Activated T-cell treated with anti-CD3 and anti-CD28 coated beads, Interleukin-2, amount 50 U/mL, for 4 hours (primary cell): Measurements from ENCODE around the gene MAP3K7CL. TPM values are rescaled to one million over a fixed set of nuclear protein-coding genes. Genes with fewer than 3 reads are reported as not detected.
"Not testable (repeated sequence)": the region's sequence is repeated elsewhere in the genome, so short reads cannot be mapped to it uniquely, and the experiment has no call there.

Experiments
- ATAC-seq, 2 donors: fragments of 200-7000 bp; cut with Tn5 transposase; one replicate each; pipeline ENCODE4 v1.10.0; 2021
- DNase-seq: peaks from one replicate; pipeline ENCODE4 v3.0.0-alpha.2; 2020
- H3K27me3 Mint-ChIP-seq: one replicate; pipeline ENCODE4 v1.8.0; 2021; ENCODE audit warnings: low read depth, mixed read lengths
- H3K36me3 Mint-ChIP-seq: one replicate; pipeline ENCODE4 v1.8.0; 2022; ENCODE audit warnings: mixed read lengths; ENCODE audit not compliant: insufficient read depth
- H3K4me1 Mint-ChIP-seq: one replicate; pipeline ENCODE4 v1.8.0; 2021; ENCODE audit warnings: low read depth, mixed read lengths
- H3K4me3 Mint-ChIP-seq: one replicate; pipeline ENCODE4 v1.8.0; 2021; ENCODE audit warnings: mild to moderate bottlenecking, moderate library complexity, mixed read lengths
- H3K9me3 Mint-ChIP-seq: one replicate; pipeline ENCODE4 v1.8.0; 2021; ENCODE audit warnings: mixed read lengths
- total RNA-seq, 3 donors: library from RNA; stranded (reverse); gene quantifications; one replicate each; pipeline ENCODE4 v1.2.1, GENCODE V29; 2021

Gene MAP3K7CL
- total RNA-seq, 3 donors from 2014 or later = 0.96 to 1.4 (median 1.3) TPM

DNA sequence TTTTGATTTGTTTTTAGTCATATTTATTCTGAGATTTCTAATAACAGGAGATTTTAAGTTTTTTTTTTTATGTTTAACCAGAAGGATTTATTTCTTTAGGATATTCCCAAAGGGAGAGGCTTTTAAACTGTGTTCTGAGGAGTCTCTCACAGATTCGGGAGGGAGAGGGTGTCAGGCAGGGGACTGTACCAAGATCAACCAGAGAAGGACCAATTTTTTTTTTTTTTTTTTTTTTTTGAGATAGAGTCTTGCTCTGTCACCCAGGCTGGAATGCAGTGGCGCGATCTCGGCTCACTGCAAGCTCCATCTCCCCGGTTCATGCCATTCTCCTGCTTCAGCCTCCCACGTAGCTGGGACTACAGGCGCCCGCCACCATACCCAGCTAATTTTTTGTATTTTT is 37.0 kb downstream of the MAP3K7CL start:
- H3K9me3 Mint-ChIP-seq, ATAC-seq, H3K36me3 Mint-ChIP-seq: not testable (repeated sequence)

DNA sequence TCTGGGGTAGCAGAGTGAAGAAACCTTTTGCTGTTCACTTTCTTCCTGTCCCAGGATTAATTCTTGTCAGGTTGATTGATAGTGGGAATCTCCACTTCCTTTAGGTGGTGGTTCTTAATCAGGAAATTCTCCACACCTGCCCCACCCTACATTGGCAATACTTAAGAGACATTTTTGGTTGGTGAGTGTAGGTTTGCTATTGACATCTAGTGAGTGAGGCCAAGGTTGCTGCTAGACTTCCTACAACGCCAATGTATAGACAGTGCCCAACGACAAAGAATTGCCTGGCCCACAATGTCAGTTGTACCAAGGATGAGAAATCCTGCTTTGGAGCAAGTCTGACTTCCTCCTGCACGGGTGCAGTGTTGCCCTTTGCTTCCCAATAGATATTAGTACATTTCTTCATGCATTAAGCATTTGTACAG is 38.5 kb downstream of the MAP3K7CL start:
- H3K36me3 Mint-ChIP-seq = peaks cover 9% of the 10 kb centered on the region
- no peak overlapping the region for H3K4me3 Mint-ChIP-seq
- no peaks in the 10 kb centered on the region for H3K27me3 Mint-ChIP-seq
- peaks cover 9% of the 10 kb centered on the region for H3K4me1 Mint-ChIP-seq
- no peak for DNase-seq
- H3K9me3 Mint-ChIP-seq = no peaks in the 10 kb centered on the region
- ATAC-seq = no peak

More for the DNA sequence above, 37.0 kb downstream of the MAP3K7CL start:
- H3K4me3 Mint-ChIP-seq, H3K27me3 Mint-ChIP-seq, DNase-seq, H3K4me1 Mint-ChIP-seq: not testable (repeated sequence)

DNA sequence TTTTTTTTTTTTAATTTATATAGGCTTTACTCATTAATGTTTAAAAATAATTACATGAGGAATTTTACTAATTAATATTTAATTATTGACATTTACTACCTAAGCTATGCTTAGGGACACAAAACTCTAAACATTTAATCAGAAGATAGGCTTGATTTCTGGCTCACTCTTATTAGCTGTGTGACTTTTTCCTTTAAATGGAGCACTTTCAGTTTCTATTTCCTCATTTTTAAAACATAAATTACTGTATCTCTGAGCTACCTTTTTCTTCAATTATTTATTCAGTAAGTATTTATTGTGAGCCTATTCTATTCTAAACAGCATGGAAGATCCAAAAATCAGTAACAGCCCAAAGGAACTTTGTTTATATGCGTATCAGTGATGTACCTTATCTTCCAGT is 40.5 kb downstream of the MAP3K7CL start:
- DNase-seq (no peak), ATAC-seq (no peak)
- no peaks in the 10 kb centered on the region for H3K27me3 Mint-ChIP-seq
- peaks cover 10% of the 10 kb centered on the region for H3K36me3 Mint-ChIP-seq
- H3K4me1 Mint-ChIP-seq = peaks cover 9% of the 10 kb centered on the region
- no peaks in the 10 kb centered on the region for H3K9me3 Mint-ChIP-seq
- H3K4me3 Mint-ChIP-seq = no peak overlapping the region

DNA sequence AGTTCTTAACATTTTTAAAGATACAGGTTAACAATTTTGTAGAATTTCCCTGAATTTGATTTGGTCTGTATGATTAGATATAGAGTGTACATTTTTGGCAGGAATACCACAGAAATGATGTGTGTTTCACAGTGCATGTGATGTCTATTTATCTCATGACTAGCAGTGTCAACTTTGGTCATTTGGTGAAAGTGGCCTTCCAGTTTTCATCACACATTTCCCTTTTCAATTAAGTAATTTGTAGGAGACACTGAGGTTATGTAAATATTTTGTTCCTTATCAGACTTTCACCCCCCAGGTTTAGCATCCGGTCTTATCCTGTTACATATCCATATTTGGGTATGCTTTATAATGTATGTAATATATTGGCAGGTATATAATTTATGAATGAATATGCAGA is 41.8 kb downstream of the MAP3K7CL start:
- no peak overlapping the region for H3K4me3 Mint-ChIP-seq
- peaks cover 9% of the 10 kb centered on the region for H3K4me1 Mint-ChIP-seq
- no peaks in the 10 kb centered on the region for H3K9me3 Mint-ChIP-seq
- ATAC-seq = no peak
- DNase-seq = no peak
- peaks cover 9% of the 10 kb centered on the region for H3K36me3 Mint-ChIP-seq
- H3K27me3 Mint-ChIP-seq = no peaks in the 10 kb centered on the region

DNA sequence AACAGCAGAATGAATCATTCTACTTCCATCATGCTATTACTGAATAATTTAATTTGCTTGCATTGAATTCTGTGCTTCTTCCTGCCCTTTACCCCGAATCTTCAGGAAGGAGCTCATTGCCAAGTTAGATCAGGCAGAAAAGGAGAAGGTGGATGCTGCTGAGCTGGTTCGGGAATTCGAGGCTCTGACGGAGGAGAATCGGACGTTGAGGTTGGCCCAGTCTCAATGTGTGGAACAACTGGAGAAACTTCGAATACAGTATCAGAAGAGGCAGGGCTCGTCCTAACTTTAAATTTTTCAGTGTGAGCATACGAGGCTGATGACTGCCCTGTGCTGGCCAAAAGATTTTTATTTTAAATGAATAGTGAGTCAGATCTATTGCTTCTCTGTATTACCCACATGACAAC is 44.2 kb downstream of the MAP3K7CL start:
- H3K27me3 Mint-ChIP-seq = no peaks in the 10 kb centered on the region
- peaks cover 9% of the 10 kb centered on the region for H3K4me1 Mint-ChIP-seq

DNA sequence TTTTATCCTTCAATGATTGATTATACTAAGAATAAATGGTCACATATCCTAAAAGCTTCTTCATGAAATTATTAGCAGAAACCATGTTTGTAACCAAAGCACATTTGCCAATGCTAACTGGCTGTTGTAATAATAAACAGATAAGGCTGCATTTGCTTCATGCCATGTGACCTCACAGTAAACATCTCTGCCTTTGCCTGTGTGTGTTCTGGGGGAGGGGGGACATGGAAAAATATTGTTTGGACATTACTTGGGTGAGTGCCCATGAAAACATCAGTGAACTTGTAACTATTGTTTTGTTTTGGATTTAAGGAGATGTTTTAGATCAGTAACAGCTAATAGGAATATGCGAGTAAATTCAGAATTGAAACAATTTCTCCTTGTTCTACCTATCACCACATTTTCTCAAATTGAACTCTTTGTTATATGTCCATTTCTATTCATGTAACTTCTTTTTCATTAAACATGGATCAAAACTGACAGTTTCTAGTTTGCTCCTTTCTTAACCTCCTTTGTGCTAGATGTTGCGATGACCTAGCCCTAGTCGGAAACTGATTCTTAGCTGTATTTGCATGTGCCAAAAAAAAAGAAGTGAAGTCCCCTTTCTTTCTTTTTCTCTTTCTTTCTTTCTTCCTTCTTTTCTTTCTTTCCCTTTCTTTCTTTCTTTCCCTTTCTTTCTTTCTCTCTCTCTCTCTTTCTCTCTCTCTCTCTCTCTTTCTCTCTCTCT is 45.1 kb downstream of the MAP3K7CL start:
- H3K9me3 Mint-ChIP-seq = no peaks in the 10 kb centered on the region
- ATAC-seq = no peak
- no peaks in the 10 kb centered on the region for H3K27me3 Mint-ChIP-seq
- DNase-seq = no peak
- H3K4me3 Mint-ChIP-seq = no peak overlapping the region
- peaks cover 5% of the 10 kb centered on the region for H3K4me1 Mint-ChIP-seq
- H3K36me3 Mint-ChIP-seq = peaks cover 3% of the 10 kb centered on the region

More for the DNA sequence above, 44.2 kb downstream of the MAP3K7CL start:
- Mint-ChIP-seq H3K36me3 (peaks cover 6% of the 10 kb centered on the region), H3K9me3 (no peaks in the 10 kb centered on the region), H3K4me3 (no peak overlapping the region)
- ATAC-seq (no peak), DNase-seq (no peak)

DNA sequence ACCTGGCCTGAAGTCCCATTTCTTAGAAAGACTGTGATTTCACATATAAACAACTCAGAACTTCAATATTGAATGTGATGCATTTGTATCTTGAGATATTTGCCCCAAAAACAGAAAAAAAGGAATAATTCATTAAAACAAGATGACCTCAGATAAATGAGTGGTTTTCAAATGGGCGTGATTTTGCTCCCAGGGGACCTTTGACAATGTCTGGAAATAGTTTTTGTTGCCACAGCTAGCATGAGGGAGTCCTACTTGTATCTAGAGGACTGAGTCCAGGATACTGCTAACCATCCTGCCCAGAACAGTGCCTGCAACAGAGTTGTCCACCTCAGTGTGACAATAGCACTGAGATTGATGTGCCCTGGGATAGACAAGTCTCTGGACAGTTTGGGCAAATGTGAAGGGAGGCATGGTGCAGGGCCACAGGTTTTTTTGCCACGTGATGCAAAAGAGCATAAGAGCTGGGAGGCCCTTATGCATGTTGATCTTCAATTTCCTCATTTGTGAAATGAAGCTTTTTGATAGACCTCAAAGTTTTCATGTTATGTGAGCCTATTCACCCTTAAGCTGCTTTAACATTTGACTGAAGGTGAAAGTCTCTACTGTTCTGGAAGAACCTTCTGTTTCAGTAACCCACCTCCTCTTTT is 46.2 kb downstream of the MAP3K7CL start:
- Mint-ChIP-seq H3K4me1 (peaks cover 2% of the 10 kb centered on the region), H3K9me3 (no peaks in the 10 kb centered on the region), H3K27me3 (no peaks in the 10 kb centered on the region), H3K36me3 (peaks cover 3% of the 10 kb centered on the region), H3K4me3 (no peak overlapping the region)
- no peak for DNase-seq
- ATAC-seq = no peak

DNA sequence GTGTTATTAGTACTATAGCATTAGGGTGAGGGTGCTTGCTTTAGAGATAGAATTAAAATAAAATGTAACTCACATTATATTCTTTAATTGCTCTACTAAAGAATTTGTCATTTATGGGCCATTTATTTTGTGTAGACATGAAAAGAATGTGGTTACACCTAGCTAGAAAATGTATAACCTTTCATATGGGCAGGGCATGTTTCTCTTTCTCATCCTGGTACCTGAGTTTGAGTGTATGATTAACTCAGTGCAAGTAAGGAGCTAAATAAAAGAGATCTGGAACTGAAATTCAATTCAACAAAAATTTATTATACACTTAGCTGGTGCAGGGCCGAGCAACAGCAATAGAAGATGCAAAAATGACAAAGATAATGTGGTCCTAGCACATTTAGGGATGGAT is 47.4 kb downstream of the MAP3K7CL start:
- ATAC-seq = no peak
- Mint-ChIP-seq H3K4me1 (peaks cover 12% of the 10 kb centered on the region), H3K4me3 (no peak overlapping the region)

DNA sequence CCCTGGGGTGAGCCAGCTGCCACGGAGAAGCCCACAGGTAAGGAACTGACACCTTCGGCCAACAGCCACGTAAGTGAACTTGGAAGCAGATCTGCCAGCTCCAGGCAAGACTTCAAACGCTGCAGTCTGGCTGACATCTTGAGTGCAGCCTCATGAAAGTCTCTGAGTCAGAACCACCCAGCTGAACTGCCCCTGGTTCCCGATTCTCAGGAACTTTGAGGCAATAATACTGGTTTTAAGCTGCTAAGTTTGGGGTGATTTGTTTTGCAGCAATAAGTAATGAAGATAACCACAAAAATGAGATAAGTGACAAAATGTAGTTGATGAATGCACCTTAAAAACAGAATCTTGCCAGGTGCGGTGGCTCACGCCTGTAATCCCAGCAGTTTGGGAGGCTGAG is 48.5 kb downstream of the MAP3K7CL start:
- peaks cover 13% of the 10 kb centered on the region for H3K4me1 Mint-ChIP-seq
- no peak overlapping the region for H3K4me3 Mint-ChIP-seq
- ATAC-seq (no peak), DNase-seq (no peak)
- H3K36me3 Mint-ChIP-seq = peaks cover 3% of the 10 kb centered on the region
- no peaks in the 10 kb centered on the region for H3K9me3 Mint-ChIP-seq
- H3K27me3 Mint-ChIP-seq = no peaks in the 10 kb centered on the region

More for the DNA sequence above, 47.4 kb downstream of the MAP3K7CL start:
- Mint-ChIP-seq H3K36me3 (peaks cover 3% of the 10 kb centered on the region), H3K27me3 (no peaks in the 10 kb centered on the region), H3K9me3 (no peaks in the 10 kb centered on the region)
- DNase-seq = no peak

DNA sequence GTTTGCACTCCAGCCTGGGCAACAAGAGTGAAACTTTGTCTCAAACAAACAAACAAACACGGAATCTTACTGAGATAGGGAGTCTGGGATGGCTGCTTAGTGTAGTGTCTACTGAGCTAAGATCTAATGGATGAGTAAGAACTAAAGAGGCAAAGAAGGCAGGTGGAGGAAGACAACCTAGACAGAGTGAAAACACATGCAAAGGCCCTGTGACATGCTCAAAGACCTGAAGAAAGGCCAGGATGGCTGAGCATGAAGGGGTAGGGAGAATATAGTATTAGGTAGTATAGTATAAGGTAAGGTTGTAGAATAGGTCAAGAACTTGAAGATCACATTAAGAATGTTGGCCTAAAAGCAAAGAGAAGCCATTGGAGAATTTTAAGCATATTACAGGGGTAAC is 49.1 kb downstream of the MAP3K7CL start:
- DNase-seq = no peak
- H3K36me3 Mint-ChIP-seq = peaks cover 3% of the 10 kb centered on the region
- no peaks in the 10 kb centered on the region for H3K9me3 Mint-ChIP-seq
- H3K4me3 Mint-ChIP-seq = no peak overlapping the region
- ATAC-seq = no peak
- peaks cover 13% of the 10 kb centered on the region for H3K4me1 Mint-ChIP-seq
- H3K27me3 Mint-ChIP-seq = peaks cover 2% of the 10 kb centered on the region

DNA sequence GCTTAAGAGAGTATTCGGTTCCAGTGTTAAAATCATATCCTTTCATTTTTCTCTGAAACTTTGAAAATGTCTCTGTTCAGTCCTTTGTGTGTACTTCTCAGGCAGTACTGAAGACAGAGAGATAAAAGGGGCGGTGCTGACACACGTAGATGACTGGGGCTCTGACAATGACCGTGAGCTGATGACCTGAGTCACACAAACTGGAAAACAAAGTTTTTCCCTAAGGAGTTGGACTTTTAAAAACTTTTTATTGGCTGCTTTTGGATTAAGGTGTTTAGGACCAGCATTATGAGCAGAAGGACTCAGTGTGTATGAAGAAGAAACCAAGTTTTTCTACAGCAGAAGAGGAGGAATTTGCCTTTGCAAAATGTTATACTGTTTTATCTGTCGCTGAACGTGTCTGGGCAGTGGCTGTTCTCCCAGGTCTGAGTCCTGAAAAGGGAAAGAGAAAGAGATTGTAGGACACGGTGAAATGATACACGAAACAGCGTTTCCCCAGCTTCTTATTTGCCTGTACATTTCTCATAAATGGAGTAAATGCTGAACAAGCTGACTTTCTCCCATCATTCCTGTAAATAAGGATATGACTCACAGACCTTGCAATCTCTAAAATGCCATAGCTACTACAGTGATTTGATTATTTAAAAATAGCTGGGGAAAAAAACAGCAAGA is 51.5 kb downstream of the MAP3K7CL start:
- peaks cover 2% of the 10 kb centered on the region for H3K27me3 Mint-ChIP-seq
- no peak overlapping the region for H3K4me3 Mint-ChIP-seq
- H3K9me3 Mint-ChIP-seq = no peaks in the 10 kb centered on the region
- DNase-seq = no peak
- ATAC-seq = peak in 1 of 2 donors; percentile 48
- no peaks in the 10 kb centered on the region for H3K36me3 Mint-ChIP-seq
- peaks cover 13% of the 10 kb centered on the region for H3K4me1 Mint-ChIP-seq

DNA sequence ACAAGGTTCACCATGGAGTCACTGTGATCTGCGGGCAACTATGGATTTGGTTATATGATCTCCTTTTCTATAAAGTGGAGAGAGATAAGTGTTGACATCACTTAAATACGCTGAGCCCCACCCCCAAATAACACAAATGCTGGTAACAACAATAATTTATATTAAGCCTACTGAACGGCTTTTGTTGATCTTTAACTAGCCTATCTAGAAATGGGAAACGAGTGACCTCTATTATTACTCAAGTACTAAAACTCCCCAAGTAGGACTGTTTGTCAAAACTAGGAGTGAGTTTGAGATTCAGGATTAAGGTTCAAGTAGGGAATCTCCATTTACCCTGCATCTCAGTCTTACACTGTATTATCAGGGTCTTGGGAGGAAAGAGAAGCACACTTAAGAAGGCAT is 52.2 kb downstream of the MAP3K7CL start:
- DNase-seq = no peak
- peaks cover 2% of the 10 kb centered on the region for H3K27me3 Mint-ChIP-seq
- no peak overlapping the region for H3K4me3 Mint-ChIP-seq
- H3K9me3 Mint-ChIP-seq = no peaks in the 10 kb centered on the region
- H3K4me1 Mint-ChIP-seq = peaks cover 13% of the 10 kb centered on the region
- no peak for ATAC-seq
- H3K36me3 Mint-ChIP-seq = no peaks in the 10 kb centered on the region

DNA sequence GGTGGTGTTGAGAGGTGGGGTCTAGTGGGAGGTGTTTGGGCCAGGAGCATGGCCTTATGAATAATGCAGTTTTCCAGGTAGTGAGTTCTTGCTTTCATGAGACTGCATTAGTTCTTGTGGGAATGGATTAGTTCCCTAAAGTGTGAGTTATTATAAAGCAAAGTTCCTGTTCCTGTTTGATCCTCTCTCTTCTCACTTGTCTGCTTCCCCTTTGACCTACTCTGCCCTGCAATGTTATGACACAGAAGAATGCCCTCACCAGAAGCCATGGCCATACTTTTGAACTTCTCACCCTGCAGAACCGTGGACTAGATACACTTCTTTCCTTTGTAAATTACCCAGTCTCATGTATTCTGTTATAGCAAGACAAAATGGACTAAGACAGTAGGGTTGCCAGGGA is 53.6 kb downstream of the MAP3K7CL start:
- H3K27me3 Mint-ChIP-seq = peaks cover 2% of the 10 kb centered on the region
- peaks cover 13% of the 10 kb centered on the region for H3K4me1 Mint-ChIP-seq
- H3K9me3 Mint-ChIP-seq = no peaks in the 10 kb centered on the region
- no peak for DNase-seq
- no peak overlapping the region for H3K4me3 Mint-ChIP-seq
- ATAC-seq = no peak
- no peaks in the 10 kb centered on the region for H3K36me3 Mint-ChIP-seq

DNA sequence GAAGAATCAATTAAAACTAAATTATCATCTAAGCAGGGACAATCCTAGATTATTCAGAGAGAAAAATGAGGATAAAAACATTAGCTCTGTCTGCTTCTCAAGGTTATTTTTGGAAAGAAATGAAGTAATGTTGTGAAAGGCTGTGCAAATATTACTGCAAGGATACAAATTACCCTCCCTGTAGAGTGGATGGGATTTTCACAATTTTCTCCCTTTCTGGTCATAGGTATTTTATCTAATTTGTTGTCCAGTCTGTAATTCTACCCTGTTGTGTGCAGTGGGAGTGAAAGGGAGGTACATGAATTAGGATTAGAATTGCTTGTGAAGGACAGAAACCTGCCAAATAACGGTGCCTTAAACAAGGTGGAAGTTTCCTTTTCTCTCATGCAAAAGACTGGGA is 54.7 kb downstream of the MAP3K7CL start:
- no peak for DNase-seq
- no peak for ATAC-seq
- peaks cover 2% of the 10 kb centered on the region for H3K27me3 Mint-ChIP-seq
- no peaks in the 10 kb centered on the region for H3K9me3 Mint-ChIP-seq
- peaks cover 13% of the 10 kb centered on the region for H3K4me1 Mint-ChIP-seq
- H3K36me3 Mint-ChIP-seq = no peaks in the 10 kb centered on the region
- no peak overlapping the region for H3K4me3 Mint-ChIP-seq

DNA sequence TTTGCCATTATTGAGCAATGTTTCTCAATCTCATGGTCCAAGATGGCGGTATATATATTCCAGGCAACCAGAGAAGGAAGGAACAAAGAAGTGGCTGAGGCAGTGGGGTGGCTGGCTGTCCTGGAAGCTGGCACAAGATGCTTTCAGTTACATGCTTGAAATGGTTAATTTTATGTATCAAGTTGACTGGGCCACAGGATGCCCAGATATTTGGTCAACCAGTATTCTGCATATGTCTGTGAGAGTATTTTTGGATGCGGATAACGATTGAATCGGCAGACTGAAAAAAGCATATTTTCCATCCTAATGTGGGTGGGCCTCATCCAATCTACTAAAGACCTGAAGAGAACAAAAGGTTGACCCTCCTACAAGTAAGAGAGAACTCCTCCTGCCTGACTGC is 55.2 kb downstream of the MAP3K7CL start:
- Mint-ChIP-seq H3K9me3 (no peaks in the 10 kb centered on the region), H3K27me3 (peaks cover 2% of the 10 kb centered on the region), H3K4me1 (peaks cover 13% of the 10 kb centered on the region), H3K4me3 (no peak overlapping the region), H3K36me3 (no peaks in the 10 kb centered on the region)
- DNase-seq (no peak), ATAC-seq (no peak)
